22Rv1 (cell line): Measurements from ENCODE around the gene FBLN5.
"Not testable (repeated sequence)": the region's sequence is repeated elsewhere in the genome, so short reads cannot be mapped to it uniquely, and the experiment has no call there.

Source experiments
- H3K27ac ChIP-seq: fragments of 450-650 bp; 2 replicates; pipeline ENCODE4 v1.5.1; 2017
- CTCF ChIP-seq: fragments of 450-650 bp; IDR thresholded peaks from 2 replicates; pipeline ENCODE4 v1.5.1; 2017; ENCODE audit warnings: mild to moderate bottlenecking
- ZFX ChIP-seq: fragments of 450-650 bp; IDR thresholded peaks from 2 replicates; pipeline ENCODE4 v1.6.1; 2017; ENCODE audit warnings: antibody characterized with exemption, borderline replicate concordance

Gene FBLN5

GRCh38 chr14:91898372-91898771, 49.1 kb downstream of the FBLN5 start:
- TF ChIP-seq ZFX (no peak), CTCF (no peak)
- no peak overlapping the region for H3K27ac ChIP-seq

- not testable (repeated sequence) for H3K27ac ChIP-seq
Observed at GRCh38 chr14:91897716-91898115, 49.8 kb downstream of the FBLN5 start.

GRCh38 chr14:91897106-91897701, 50.3 kb downstream of the FBLN5 start:
- TF ChIP-seq CTCF (no peak), ZFX (no peak)
- H3K27ac ChIP-seq = no peak overlapping the region

GRCh38 chr14:91896419-91896818, 51.1 kb downstream of the FBLN5 start:
- H3K27ac ChIP-seq = no peak overlapping the region
- TF ChIP-seq ZFX (no peak), CTCF (no peak)

GRCh38 chr14:91893669-91894068, 53.8 kb downstream of the FBLN5 start:
- H3K27ac ChIP-seq = no peak overlapping the region
- TF ChIP-seq ZFX = no peak
- no peak for TF ChIP-seq CTCF

- no peak overlapping the region for H3K27ac ChIP-seq
Observed at GRCh38 chr14:91893007-91893406, 54.5 kb downstream of the FBLN5 start.

GRCh38 chr14:91891721-91892220, 55.7 kb downstream of the FBLN5 start:
- TF ChIP-seq ZFX (no peak), CTCF (no peak)
- no peak overlapping the region for H3K27ac ChIP-seq

More at GRCh38 chr14:91893007-91893406, 54.5 kb downstream of the FBLN5 start:
- peak; percentile 86 for TF ChIP-seq CTCF
- TF ChIP-seq ZFX = no peak

- H3K27ac ChIP-seq = no peak overlapping the region
- no peak for TF ChIP-seq CTCF
- TF ChIP-seq ZFX = no peak
Observed at GRCh38 chr14:91891101-91891500, 56.4 kb downstream of the FBLN5 start.
